AG10803 (cell line): ENCODE measurements around the gene AVPR2.

ENCODE experiments used
- DNase-seq: peaks from one replicate; pipeline ENCODE4 v3.0.0; 2010; ENCODE audit warnings: low read depth
- H3K4me3 ChIP-seq: 2 replicates; pipeline ENCODE4 v1.5.1; 2011; ENCODE audit warnings: mild to moderate bottlenecking, low read length, control low read depth
- CTCF ChIP-seq: conservative IDR thresholded peaks from 2 replicates; pipeline ENCODE4 v1.5.1; 2011; ENCODE audit warnings: mild to moderate bottlenecking, low read length, control low read depth, inconsistent platforms

The AVPR2 gene

GRCh38 chrX:153867139-153867538, 37.3 kb upstream of the AVPR2 start:
- no peak for DNase-seq
- no peak overlapping the region for H3K4me3 ChIP-seq
- TF ChIP-seq CTCF, result no peak

- no peak for DNase-seq
- no peak for TF ChIP-seq CTCF
- no peak overlapping the region for H3K4me3 ChIP-seq
Observed at GRCh38 chrX:153867671-153868070, 36.8 kb upstream of the AVPR2 start.

- no peak for TF ChIP-seq CTCF
- DNase-seq, result no peak
- no peak overlapping the region for H3K4me3 ChIP-seq
Observed at GRCh38 chrX:153868576-153869472, 35.6 kb upstream of the AVPR2 start.

GRCh38 chrX:153869473-153870287, 34.8 kb upstream of the AVPR2 start:
- no peak overlapping the region for H3K4me3 ChIP-seq
- no peak for DNase-seq
- no peak for TF ChIP-seq CTCF

- no peak for DNase-seq
- no peak overlapping the region for H3K4me3 ChIP-seq
- no peak for TF ChIP-seq CTCF
Observed at GRCh38 chrX:153870288-153870690, 34.2 kb upstream of the AVPR2 start.

- no peak for TF ChIP-seq CTCF
- DNase-seq, result no peak
Observed at GRCh38 chrX:153870791-153871360, 33.6 kb upstream of the AVPR2 start.

More at GRCh38 chrX:153870791-153871360, 33.6 kb upstream of the AVPR2 start:
- no peak overlapping the region for H3K4me3 ChIP-seq
